ENCODE data around the gene ERAL1.
"Not testable (repeated sequence)": the region's sequence is repeated elsewhere in the genome, so short reads cannot be mapped to it uniquely, and the experiment has no call there.

ERAL1 gene

GRCh38 chr17:28897769-28898526 is 43.1 kb downstream of the ERAL1 start:
- DNase-seq (ENCODE audit: low read depth in 2 of 2) = no peak

- no peak for DNase-seq (ENCODE audit: low read depth in 2 of 2)
Measured at GRCh38 chr17:28898527-28898955, 43.7 kb downstream of the ERAL1 start.

GRCh38 chr17:28899212-28899815 is 44.5 kb downstream of the ERAL1 start:
- no peak for DNase-seq (ENCODE audit: low read depth in 2 of 2)

GRCh38 chr17:28900986-28901726 is 46.3 kb downstream of the ERAL1 start:
- DNase-seq (ENCODE audit: low read depth in 2 of 2) = no peak

DNA sequence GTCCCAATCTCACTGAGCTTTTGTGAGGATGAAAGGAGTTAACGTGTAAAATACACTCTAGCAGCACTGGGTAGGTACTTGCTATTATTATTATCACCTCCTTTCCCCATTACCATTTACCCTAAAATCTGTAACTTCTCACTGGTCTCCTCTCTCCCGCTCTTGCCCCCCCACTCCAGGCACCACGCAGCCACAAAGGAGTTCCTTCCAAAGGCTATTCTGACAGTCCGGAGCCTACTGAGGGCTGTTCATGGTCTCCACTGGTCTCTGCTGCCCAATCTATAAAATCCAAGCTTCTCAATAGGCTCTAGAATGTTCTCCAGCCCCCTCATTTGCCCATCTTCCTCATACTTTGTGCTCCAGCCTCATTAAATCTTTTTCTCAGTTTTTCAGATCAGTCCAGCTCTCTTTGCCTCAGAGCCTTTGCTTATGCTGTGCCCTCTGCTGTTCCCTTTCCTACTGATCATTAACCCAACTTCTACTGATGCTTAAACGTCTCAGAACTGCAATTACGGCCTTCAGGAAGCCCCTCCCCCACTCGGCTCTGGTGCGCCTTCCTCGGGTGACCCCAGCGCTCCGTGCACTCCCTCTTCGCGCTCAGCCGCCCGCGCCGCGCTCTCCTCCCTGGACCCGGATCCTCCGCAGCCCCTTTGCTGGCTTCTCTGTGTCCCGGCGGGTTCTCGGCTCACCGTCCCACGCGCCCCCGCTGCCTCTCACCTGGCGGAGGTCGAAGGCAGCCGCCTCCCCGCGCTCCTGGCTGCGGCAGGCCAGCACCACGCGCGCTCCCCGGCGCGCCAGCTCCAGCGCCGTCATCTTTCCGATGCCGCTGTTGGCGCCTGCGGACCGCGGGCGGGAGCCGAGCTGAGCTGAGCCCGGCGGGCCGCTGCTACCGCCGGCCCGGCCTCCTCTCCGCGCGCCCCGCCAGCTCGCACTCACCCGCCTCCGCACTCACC is 47.3 kb downstream of the ERAL1 start:
- no peak for DNase-seq (ENCODE audit: low read depth in 2 of 2)

DNA sequence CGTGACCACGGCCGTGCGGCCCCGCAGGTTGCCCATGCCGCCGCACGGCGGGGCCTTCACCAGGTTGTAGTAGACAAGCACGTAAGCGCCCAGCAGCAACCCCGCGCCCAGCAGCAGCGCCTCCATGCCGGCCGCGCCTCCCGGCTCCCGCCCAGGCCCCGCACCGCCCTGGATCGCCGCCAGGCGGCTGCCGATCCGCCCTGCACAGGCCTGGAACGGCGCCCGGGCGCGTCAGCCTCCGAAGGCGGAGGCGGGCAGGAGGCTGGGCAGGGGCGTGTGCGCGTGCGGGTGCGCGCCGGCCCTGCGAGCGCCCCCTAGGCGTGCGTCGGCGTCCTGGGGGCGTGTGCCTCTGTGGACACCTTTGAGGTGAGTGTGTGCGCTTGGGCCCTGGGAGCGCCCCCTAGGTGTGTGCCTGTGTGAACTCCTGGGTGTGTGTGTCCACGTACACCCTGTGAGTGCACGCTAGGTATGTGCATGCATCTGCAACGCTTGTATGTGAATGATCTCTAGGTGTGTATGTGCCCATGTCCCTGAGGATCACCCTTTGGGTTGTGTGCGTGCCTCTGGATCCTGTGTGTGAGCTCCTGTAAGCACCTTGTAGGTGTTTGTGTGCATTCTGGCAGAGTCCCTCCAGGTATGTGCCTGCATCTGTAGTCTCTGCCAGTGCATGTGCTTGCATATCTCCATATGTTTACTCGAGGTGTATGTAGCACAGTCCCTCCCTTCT is 48.2 kb downstream of the ERAL1 start, which contains the start of gene DHRS13:
Gene DHRS13 (minus strand): TSS at position 261 of the 727 bp plus-strand sequence. CDS start 135 bp downstream, at position 126.
- peak; percentile 72 to 75 for DNase-seq (ENCODE audit: low read depth in 2 of 2)

- not testable (repeated sequence) for DNase-seq (ENCODE audit: low read depth in 2 of 2)
Measured at GRCh38 chr17:28903546-28903841, 48.7 kb downstream of the ERAL1 start.

- DNase-seq (ENCODE audit: low read depth in 2 of 2) = no peak
Measured at GRCh38 chr17:28904800-28905199, 50.0 kb downstream of the ERAL1 start.

GRCh38 chr17:28906276-28906675 is 51.5 kb downstream of the ERAL1 start:
- no peak for DNase-seq (ENCODE audit: low read depth in 2 of 2)

- DNase-seq (ENCODE audit: low read depth in 2 of 2) = no peak
Measured at GRCh38 chr17:28906706-28907438, 52.1 kb downstream of the ERAL1 start.

DNA sequence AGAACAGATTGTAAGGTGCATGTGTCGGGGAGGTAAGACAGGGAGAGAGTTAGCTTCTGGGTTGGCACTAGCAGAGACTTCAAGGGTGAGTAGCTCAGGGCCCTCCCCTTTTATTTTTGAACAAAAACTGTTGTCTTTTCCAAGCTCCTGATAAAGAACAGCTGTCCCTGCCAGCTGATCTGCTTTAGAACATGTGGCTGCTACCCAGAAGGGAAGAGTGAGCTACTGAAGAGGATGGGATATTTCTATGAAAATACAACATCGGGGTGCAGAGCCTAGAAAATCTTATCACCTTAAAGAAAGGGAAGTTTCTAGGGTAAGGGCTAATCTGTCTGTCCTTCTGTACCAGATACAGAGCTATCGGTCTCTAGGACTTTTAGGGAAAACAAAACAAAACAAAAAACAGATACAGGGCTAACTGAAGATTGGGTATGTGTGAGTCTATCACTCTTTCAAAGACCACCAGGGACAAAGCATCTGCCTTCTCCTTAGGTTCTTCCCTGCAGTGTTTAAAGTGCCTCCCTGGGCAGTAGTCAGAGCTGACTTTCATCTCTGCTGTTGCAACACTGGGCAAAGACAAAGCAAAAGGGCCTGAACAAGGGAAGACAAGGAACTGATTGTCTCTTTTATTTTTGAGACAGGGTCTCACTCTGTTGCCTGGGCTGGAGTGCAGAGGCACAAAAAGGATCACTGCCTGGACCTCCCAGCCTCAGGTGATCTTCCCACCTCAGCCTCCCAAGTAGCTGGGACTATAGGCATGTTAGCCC is 53.1 kb downstream of the ERAL1 start:
- no peak for DNase-seq (ENCODE audit: low read depth in 2 of 2)

- DNase-seq (ENCODE audit: low read depth in 2 of 2) = peak; percentile 25 to 34
Measured at GRCh38 chr17:28908640-28909167, 53.9 kb downstream of the ERAL1 start.

GRCh38 chr17:28910534-28910933 is 55.7 kb downstream of the ERAL1 start:
- no peak for DNase-seq (ENCODE audit: low read depth in 2 of 2)

All from fibroblast of skin of left biceps (primary cell).